ENCODE results near the gene DNM3. TPM values are rescaled to one million over a fixed set of nuclear protein-coding genes. Genes with fewer than 3 reads are reported as not detected.

The DNM3 gene
- total and polyA plus RNA-seq, 2 donors (not counting 1 experiment from before 2014, with no cell fraction given): 1.0 to 1.3 TPM

GRCh38 chr1:172376431-172376830 is 535.1 kb downstream of the DNM3 start:
- no peaks in the 10 kb centered on the region for H3K36me3 ChIP-seq (replicated peaks in 1 of 2; ENCODE audit: control extremely low read depth in 1 of 2, control insufficient read depth in 1 of 2, extremely low read depth in 1 of 2, insufficient read depth in 2 of 2, low read length in 1 of 2)
- H3K4me2 ChIP-seq (replicated peaks; ENCODE audit: low read depth, low read length, poor library complexity, severe bottlenecking): peak overlapping the region; percentile 52
- H3K27ac Mint-ChIP-seq: peak overlapping the region; percentile 34
- H3K9me3 ChIP-seq (ENCODE audit: control extremely low read depth in 1 of 3, control insufficient read depth in 2 of 3, insufficient read depth in 1 of 3, low read length in 2 of 3): no peaks in the 10 kb centered on the region
- no peaks in the 10 kb centered on the region for H3K27me3 Mint-ChIP-seq
- H3K9ac ChIP-seq (ENCODE audit: low read length): peak overlapping the region; percentile 25
- H3K4me3 Mint-ChIP-seq: peak overlapping the region; percentile 67
- H3K27me3 ChIP-seq (replicated peaks in 1 of 4; ENCODE audit: control extremely low read depth in 1 of 4, control insufficient read depth in 3 of 4, insufficient read depth in 4 of 4, low read length in 3 of 4): no peaks in the 10 kb centered on the region
- H3K4me1 ChIP-seq (ENCODE audit: control insufficient read depth in 2 of 2, insufficient read depth in 2 of 2, low read length in 2 of 2): peaks cover 16 to 29% of the 10 kb centered on the region in 2 donors
- ChIA-PET POLR2A (interaction anchor here (0.6 to 1.6 kb wide), 3 partner anchors 15 to 165 kb away, joined by 3 to 4 read pairs (median 3); no protein-coding TSS in a partner anchor), CTCF (interaction anchor here (0.7 to 5.0 kb wide), 8 partner anchors 15 to 286 kb away, joined by 3 to 20 read pairs (median 3); no protein-coding TSS in a partner anchor)
- ATAC-seq (ENCODE audit: low read depth) (peak; percentile 37), DNase-seq (no peak)
- TF ChIP-seq EZH2 (IDR thresholded peaks at IDR 0.05; ENCODE audit: borderline replicate concordance, insufficient read depth, low read depth, low read length, poor library complexity, severe bottlenecking) (no peak), CTCF (IDR thresholded peaks at IDR 0.05) (no peak)
- H2AFZ ChIP-seq (ENCODE audit: insufficient read depth, low read depth, low read length, poor library complexity, severe bottlenecking): no peak overlapping the region
- no peaks in the 10 kb centered on the region for H4K20me1 ChIP-seq (ENCODE audit: control insufficient read depth, insufficient read depth, low read length, poor library complexity, severe bottlenecking)
- H3K4me3 ChIP-seq (ENCODE audit: control extremely low read depth in 1 of 5, extremely low read depth in 1 of 5, insufficient read depth in 1 of 5, low read depth in 2 of 5, low read length in 4 of 5): peak overlapping the region in 4 of 5 experiments; percentile 18 to 43 (median 27)
- H3K79me2 ChIP-seq (ENCODE audit: control insufficient read depth, insufficient read depth, low read length): no peaks in the 10 kb centered on the region
- H3K27ac ChIP-seq (ENCODE audit: low read length in 2 of 2): peak overlapping the region; percentile 0 to 36
- WGBS (ENCODE audit: insufficient coverage): no CpG with 5 or more reads among the region's 2 CpGs
- H3K4me1 Mint-ChIP-seq: peaks cover 43% of the 10 kb centered on the region
- no peaks in the 10 kb centered on the region for H3K9me3 Mint-ChIP-seq (ENCODE audit: insufficient read depth)
- intact Hi-C loops (cut with micrococcal nuclease): no loop called here

- no peak for ATAC-seq (ENCODE audit: low read depth)
- intact Hi-C loops (cut with micrococcal nuclease): no loop called here
Observed at GRCh38 chr1:172377565-172377964, 536.3 kb downstream of the DNM3 start.

More at GRCh38 chr1:172377565-172377964, 536.3 kb downstream of the DNM3 start:
- TF ChIP-seq CTCF (IDR thresholded peaks at IDR 0.05) (no peak), EZH2 (IDR thresholded peaks at IDR 0.05; ENCODE audit: borderline replicate concordance, insufficient read depth, low read depth, low read length, poor library complexity, severe bottlenecking) (no peak)
- Histone ChIP-seq H3K27ac (ENCODE audit: low read length in 2 of 2) (no peak overlapping the region), H3K4me3 (ENCODE audit: control extremely low read depth in 1 of 5, extremely low read depth in 1 of 5, insufficient read depth in 1 of 5, low read depth in 2 of 5, low read length in 4 of 5) (no peak overlapping the region), H3K4me2 (replicated peaks; ENCODE audit: low read depth, low read length, poor library complexity, severe bottlenecking) (no peak overlapping the region), H3K4me1 (ENCODE audit: control insufficient read depth in 2 of 2, insufficient read depth in 2 of 2, low read length in 2 of 2) (peaks cover 26 to 37% of the 10 kb centered on the region in 2 donors), H3K79me2 (ENCODE audit: control insufficient read depth, insufficient read depth, low read length) (no peaks in the 10 kb centered on the region), H3K27me3 (replicated peaks in 1 of 4; ENCODE audit: control extremely low read depth in 1 of 4, control insufficient read depth in 3 of 4, insufficient read depth in 4 of 4, low read length in 3 of 4) (no peaks in the 10 kb centered on the region), H4K20me1 (ENCODE audit: control insufficient read depth, insufficient read depth, low read length, poor library complexity, severe bottlenecking) (no peaks in the 10 kb centered on the region), H3K9me3 (ENCODE audit: control extremely low read depth in 1 of 3, control insufficient read depth in 2 of 3, insufficient read depth in 1 of 3, low read length in 2 of 3) (no peaks in the 10 kb centered on the region), H3K9ac (ENCODE audit: low read length) (no peak overlapping the region), H2AFZ (ENCODE audit: insufficient read depth, low read depth, low read length, poor library complexity, severe bottlenecking) (no peak overlapping the region), H3K36me3 (replicated peaks in 1 of 2; ENCODE audit: control extremely low read depth in 1 of 2, control insufficient read depth in 1 of 2, extremely low read depth in 1 of 2, insufficient read depth in 2 of 2, low read length in 1 of 2) (no peaks in the 10 kb centered on the region)
- H3K27me3 Mint-ChIP-seq: no peaks in the 10 kb centered on the region
- POLR2A ChIA-PET: no interaction called here
- DNase-seq: no peak
- peaks cover 50% of the 10 kb centered on the region for H3K4me1 Mint-ChIP-seq
- no peaks in the 10 kb centered on the region for H3K9me3 Mint-ChIP-seq (ENCODE audit: insufficient read depth)
- CTCF ChIA-PET: interaction anchor here (0.6 to 5.0 kb wide), 6 partner anchors 16 to 1276 kb away, joined by 3 to 20 read pairs (median 4); no protein-coding TSS in a partner anchor
- H3K4me3 Mint-ChIP-seq: no peak overlapping the region
- H3K27ac Mint-ChIP-seq: no peak overlapping the region
